Neuron (in vitro differentiated cells): ENCODE measurements around the gene MC1R.

ENCODE experiments used
- H2AFZ ChIP-seq: one replicate; pipeline ENCODE4 v1.6.1; 2013; ENCODE audit warnings: low read depth, mild to moderate bottlenecking, inconsistent platforms, low read length, moderate library complexity
- H3K27me3 ChIP-seq: one replicate; pipeline ENCODE4 v1.6.1; 2013; ENCODE audit warnings: low read length; ENCODE audit not compliant: insufficient read depth
- H3K36me3 ChIP-seq: one replicate; pipeline ENCODE4 v1.6.1; 2013; ENCODE audit warnings: low read length; ENCODE audit not compliant: insufficient read depth
- H3K4me1 ChIP-seq: one replicate; pipeline ENCODE4 v1.6.1; 2013; ENCODE audit warnings: low read length; ENCODE audit not compliant: insufficient read depth
- H3K4me3 ChIP-seq: 2 replicates; pipeline ENCODE4 v1.5.1; 2013; ENCODE audit warnings: mild to moderate bottlenecking, low read length, moderate library complexity
- H3K9me3 ChIP-seq: one replicate; pipeline ENCODE4 v1.6.1; 2013; ENCODE audit warnings: low read length

The MC1R gene

GRCh38 chr16:89890200-89890599 lies 28.5 kb upstream of the MC1R start:
- peaks cover 70% of the 10 kb centered on the region for H3K36me3 ChIP-seq

GRCh38 chr16:89890886-89891657 lies 27.6 kb upstream of the MC1R start:
- Histone ChIP-seq H3K4me1 (no peaks in the 10 kb centered on the region), H3K36me3 (peaks cover 72% of the 10 kb centered on the region), H2AFZ (no peak overlapping the region), H3K9me3 (no peaks in the 10 kb centered on the region), H3K4me3 (no peak overlapping the region), H3K27me3 (no peaks in the 10 kb centered on the region)

More at GRCh38 chr16:89890200-89890599, 28.5 kb upstream of the MC1R start:
- Histone ChIP-seq H3K4me1 (no peaks in the 10 kb centered on the region), H3K9me3 (no peaks in the 10 kb centered on the region), H3K4me3 (no peak overlapping the region), H2AFZ (no peak overlapping the region), H3K27me3 (no peaks in the 10 kb centered on the region)

DNA sequence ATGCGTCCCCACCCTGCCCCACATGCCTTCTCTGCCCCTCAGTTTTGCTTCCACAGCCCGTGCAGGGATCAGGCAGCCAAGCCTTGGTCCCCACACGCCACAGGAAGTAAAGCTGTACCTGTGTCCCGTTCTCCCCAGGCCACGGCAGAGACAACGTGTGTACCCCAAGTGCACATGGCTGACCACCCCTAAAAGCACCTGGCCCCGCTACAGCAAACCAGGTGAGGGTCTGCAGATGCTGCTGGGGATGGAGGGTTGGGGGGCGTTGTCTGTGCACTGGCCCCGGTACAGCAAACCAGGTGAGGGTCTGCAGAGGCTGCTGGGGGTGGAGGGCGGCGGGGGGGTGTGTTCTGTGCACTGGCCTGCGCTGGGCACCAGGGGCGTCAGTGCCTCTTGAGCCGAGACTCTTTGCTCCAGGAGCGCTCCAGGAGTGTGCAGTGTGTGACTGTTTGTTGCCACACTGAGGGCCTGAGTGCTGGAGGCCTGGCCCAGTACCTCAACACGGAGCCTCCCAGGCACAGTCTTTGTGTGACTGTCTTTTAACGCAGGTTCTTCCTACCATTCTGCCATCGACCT lies 26.5 kb upstream of the MC1R start:
- H3K4me3 ChIP-seq = no peak overlapping the region
- no peaks in the 10 kb centered on the region for H3K27me3 ChIP-seq
- H2AFZ ChIP-seq = no peak overlapping the region
- peaks cover 71% of the 10 kb centered on the region for H3K36me3 ChIP-seq
- H3K4me1 ChIP-seq = no peaks in the 10 kb centered on the region
- no peaks in the 10 kb centered on the region for H3K9me3 ChIP-seq

DNA sequence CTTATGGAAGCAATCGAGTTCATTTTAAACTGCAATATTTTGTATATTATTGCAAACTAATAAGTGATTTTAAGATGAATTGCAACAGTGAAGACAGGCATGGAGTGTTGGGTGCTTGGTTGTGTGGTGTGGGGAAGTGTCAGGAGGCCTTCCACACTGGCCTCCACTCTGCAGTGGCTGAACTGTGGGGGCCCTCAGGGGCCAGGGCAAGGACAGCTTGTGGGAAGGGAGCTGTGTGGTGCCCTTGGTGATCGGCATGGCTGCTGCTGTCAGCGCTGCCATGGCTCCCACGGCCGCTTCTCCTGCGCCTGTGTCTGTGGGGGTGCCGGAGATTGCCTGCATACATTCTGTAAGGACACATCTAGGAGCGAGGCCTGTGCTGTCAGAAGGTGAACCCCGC lies 26.0 kb upstream of the MC1R start:
- peaks cover 70% of the 10 kb centered on the region for H3K36me3 ChIP-seq

GRCh38 chr16:89893642-89894548 lies 24.8 kb upstream of the MC1R start:
- H3K4me3 ChIP-seq = no peak overlapping the region
- no peaks in the 10 kb centered on the region for H3K4me1 ChIP-seq
- no peaks in the 10 kb centered on the region for H3K9me3 ChIP-seq
- no peak overlapping the region for H2AFZ ChIP-seq
- H3K36me3 ChIP-seq = peaks cover 75% of the 10 kb centered on the region
- no peaks in the 10 kb centered on the region for H3K27me3 ChIP-seq

More for the DNA sequence above, 26.0 kb upstream of the MC1R start:
- Histone ChIP-seq H2AFZ (no peak overlapping the region), H3K4me1 (no peaks in the 10 kb centered on the region), H3K4me3 (no peak overlapping the region), H3K9me3 (no peaks in the 10 kb centered on the region), H3K27me3 (no peaks in the 10 kb centered on the region)

DNA sequence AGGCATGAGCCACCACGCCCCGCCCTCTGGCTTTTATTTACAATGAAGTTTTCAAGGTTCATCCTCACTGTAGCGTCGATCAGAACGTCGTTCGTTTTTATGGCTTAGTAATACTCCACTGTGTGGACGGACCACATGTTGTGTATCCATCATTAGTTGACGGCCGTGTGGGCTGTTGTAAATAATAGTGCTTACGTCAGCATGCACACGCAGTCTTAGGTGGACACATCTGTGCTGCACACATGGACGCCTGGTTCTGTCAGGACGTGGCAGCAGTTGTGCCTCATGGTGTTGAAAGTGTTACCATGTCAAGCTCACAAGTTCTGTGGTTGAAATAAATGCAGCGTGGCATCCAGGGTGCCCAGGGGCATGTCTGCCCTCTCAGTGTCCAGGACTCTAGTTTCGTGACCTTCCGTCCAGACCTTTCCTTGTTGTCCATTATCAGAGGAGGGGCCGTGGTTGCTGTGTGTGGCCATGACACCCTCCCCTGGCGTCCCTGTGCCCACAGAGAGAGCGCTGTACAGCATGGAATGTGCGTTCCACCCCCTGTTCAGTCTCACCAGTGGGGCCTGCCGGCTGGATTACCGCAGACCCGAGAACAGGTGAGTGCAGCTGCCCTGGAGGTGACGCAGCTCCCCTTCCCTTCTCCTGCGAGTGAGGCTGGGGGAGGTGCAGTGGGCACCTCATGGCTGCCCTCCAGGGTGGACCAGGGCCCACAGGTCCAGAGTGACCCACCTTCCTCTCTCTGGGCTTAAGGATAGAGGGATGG lies 23.0 kb upstream of the MC1R start:
- peaks cover 82% of the 10 kb centered on the region for H3K36me3 ChIP-seq
- no peaks in the 10 kb centered on the region for H3K4me1 ChIP-seq
- no peak overlapping the region for H2AFZ ChIP-seq
- no peaks in the 10 kb centered on the region for H3K9me3 ChIP-seq
- no peaks in the 10 kb centered on the region for H3K27me3 ChIP-seq
- H3K4me3 ChIP-seq = no peak overlapping the region

DNA sequence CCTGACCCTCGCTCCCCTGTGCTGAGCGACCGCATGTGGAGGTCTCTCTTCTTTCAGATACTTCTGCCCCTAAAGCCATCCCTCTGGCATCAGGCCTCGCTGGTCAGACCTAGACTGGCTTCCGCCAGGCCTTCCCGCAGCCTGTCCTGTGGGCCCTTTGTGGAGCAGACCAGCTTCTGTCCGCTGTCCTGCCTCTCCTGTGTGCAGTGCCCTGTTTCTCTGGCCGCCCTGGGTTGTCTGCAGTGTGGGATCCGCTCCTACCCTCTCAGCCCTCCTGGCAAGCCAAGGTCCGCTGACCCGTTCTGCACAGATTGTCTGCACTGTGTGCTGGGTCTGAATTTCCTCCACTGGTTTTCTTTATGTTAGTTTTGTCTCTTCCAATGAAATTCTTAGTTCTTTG lies 21.5 kb upstream of the MC1R start:
- Histone ChIP-seq H3K36me3 (peaks cover 73% of the 10 kb centered on the region), H3K27me3 (no peaks in the 10 kb centered on the region), H3K9me3 (no peaks in the 10 kb centered on the region), H2AFZ (no peak overlapping the region), H3K4me1 (no peaks in the 10 kb centered on the region), H3K4me3 (no peak overlapping the region)

DNA sequence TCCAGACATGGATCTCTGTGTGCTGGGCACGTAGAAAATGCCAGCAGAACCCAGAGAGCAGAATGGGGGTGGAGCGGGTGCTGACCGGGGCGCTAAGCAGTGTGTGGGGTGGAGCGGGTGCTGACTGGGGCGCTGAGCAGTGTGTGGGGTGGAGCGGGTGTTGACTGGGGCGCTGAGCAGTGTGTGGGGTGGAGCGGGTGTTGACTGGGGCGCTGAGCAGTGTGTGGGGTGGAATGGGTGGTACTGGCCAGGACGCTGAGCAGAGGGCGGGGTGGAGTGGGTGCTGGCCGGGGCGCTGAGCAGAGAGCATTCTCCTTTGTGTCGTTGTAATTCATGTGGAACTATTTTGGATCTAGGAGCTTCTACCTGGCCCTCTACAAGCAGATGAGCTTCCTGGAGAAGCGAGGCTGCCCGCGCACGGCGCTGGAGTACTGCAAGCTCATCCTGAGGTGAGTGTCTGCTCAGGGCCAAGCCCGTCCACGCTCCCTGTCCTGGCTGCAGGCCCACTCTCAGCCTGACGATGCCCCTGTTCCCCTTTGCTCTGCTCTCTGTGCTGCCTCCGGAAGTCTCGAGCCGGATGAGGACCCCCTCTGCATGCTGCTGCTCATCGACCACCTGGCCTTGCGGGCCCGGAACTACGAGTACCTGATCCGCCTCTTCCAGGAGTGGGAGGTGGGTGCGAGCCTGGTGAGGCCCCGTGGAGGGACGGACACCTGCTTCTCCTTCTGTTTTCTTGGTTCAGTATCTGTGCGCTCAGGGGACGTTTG lies 20.3 kb upstream of the MC1R start:
- Histone ChIP-seq H3K36me3 (peaks cover 67% of the 10 kb centered on the region), H3K27me3 (no peaks in the 10 kb centered on the region), H2AFZ (no peak overlapping the region), H3K4me1 (no peaks in the 10 kb centered on the region), H3K9me3 (no peaks in the 10 kb centered on the region), H3K4me3 (no peak overlapping the region)

DNA sequence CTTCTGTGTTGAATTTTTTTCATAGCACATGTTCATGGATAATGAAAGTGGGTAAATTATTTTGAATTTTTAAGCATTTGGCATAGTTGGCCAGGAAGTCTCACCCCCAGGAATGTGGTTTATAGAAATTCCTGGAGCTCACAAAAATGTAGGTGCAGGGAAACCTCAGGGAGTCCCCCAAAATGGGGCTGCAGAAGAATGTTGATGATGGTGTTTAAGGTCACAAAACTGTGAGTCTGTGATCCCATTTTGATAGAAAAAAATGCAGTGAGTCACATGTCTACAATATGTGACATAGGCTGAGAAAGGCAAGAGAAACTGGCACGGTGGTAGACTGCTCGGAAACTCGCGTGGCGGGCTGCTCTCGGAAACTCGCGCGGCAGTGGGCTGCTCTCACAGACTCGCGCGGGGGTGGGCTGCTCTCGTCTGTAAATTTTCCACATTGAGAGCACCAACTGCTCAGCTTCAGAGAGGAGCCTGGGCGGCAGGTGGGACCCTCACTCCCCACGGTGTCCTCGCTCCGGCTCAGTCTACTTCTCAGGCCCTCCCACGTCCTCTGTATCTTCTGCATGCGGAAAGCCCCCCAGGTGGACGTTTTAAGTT lies 18.7 kb upstream of the MC1R start:
- Histone ChIP-seq H3K4me3 (no peak overlapping the region), H3K9me3 (no peaks in the 10 kb centered on the region), H3K36me3 (peaks cover 70% of the 10 kb centered on the region), H3K27me3 (no peaks in the 10 kb centered on the region), H2AFZ (no peak overlapping the region), H3K4me1 (no peaks in the 10 kb centered on the region)

GRCh38 chr16:89900885-89901284 lies 17.8 kb upstream of the MC1R start:
- Histone ChIP-seq H3K9me3 (peaks cover 3% of the 10 kb centered on the region), H3K4me3 (no peak overlapping the region), H2AFZ (no peak overlapping the region), H3K36me3 (peaks cover 71% of the 10 kb centered on the region), H3K4me1 (no peaks in the 10 kb centered on the region), H3K27me3 (no peaks in the 10 kb centered on the region)

DNA sequence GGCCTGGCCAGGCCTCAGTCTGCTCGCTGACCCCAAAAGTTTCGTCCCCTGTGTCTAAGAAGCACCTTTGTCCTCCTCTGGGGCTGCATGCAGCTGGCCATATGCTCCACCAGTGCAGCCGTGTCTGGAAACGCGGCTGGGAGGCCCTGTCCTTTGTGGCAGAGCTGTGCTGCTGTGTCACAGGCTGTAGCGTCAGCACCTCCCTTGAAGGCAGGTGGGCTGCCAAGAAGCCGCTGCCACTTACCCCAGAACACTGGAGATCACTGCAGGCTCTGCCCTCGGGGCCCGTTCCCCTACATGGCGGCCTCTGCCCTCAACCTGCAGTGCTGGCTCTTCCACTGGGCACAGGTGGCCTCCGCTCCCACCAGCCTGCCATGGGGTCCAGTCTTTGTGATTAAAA lies 15.7 kb upstream of the MC1R start:
- H3K36me3 ChIP-seq = peaks cover 72% of the 10 kb centered on the region
- H3K9me3 ChIP-seq = peaks cover 17% of the 10 kb centered on the region
- H2AFZ ChIP-seq = no peak overlapping the region
- H3K27me3 ChIP-seq = no peaks in the 10 kb centered on the region
- no peak overlapping the region for H3K4me3 ChIP-seq
- H3K4me1 ChIP-seq = no peaks in the 10 kb centered on the region
